AG04449 (cell line): ENCODE results near the gene CBFB.

Source experiments
- CTCF ChIA-PET: fragments of 350-600 bp; formaldehyde crosslinking; extraction: SDS; loops from one replicate; lab custom pipeline; 2021; ENCODE audit warnings: antibody characterized with exemption; lab: Yijun Ruan, JAX
- POLR2A ChIA-PET: fragments of 400-600, 350-600 bp; formaldehyde crosslinking; extraction: SDS; loops from one replicate; lab custom pipeline; 2020; ENCODE audit warnings: antibody characterized with exemption, inconsistent platforms; lab: Yijun Ruan, JAX
- DNase-seq: peaks from one replicate; pipeline ENCODE4 v3.0.0-alpha.2; 2010; ENCODE audit warnings: low read depth, low spot score
- H3K4me3 ChIP-seq: 2 replicates; pipeline ENCODE4 v1.5.1; 2011; ENCODE audit warnings: low read depth, mild to moderate bottlenecking, control low read depth, low read length
- CTCF ChIP-seq: IDR thresholded peaks from one replicate; pipeline ENCODE4 v1.5.1; 2011; ENCODE audit warnings: mild to moderate bottlenecking, moderate library complexity, low read length, control low read depth, inconsistent platforms; ENCODE audit not compliant: insufficient read depth; ENCODE audit errors: missing control alignments

CBFB gene

GRCh38 chr16:67101311-67102082, 72.5 kb downstream of the CBFB start:
- no peak for TF ChIP-seq CTCF
- CTCF ChIA-PET: interaction anchor here (0.8 to 6.1 kb wide), 42 partner anchors 8 to 207 kb away, joined by 3 to 150 read pairs (median 8); partner anchors contain the start of genes CES3 and CES4A
- no peak overlapping the region for H3K4me3 ChIP-seq
- no peak for DNase-seq
- POLR2A ChIA-PET: interaction anchor here (0.5 to 1.3 kb wide), 5 partner anchors 8 to 79 kb away, joined by 3 to 7 read pairs (median 3); partner anchors contain the start of genes NOL3 and PHAF1

GRCh38 chr16:67104061-67104460, 75.1 kb downstream of the CBFB start:
- POLR2A ChIA-PET: interaction anchor here (0.6 kb wide), 1 partner anchor 88 kb away, joined by 3 read pairs; no protein-coding TSS in a partner anchor

GRCh38 chr16:67104845-67105244, 75.9 kb downstream of the CBFB start:
- ChIA-PET CTCF (interaction anchor here (1.1 to 5.5 kb wide), 6 partner anchors 9 to 126 kb away, joined by 3 to 55 read pairs (median 4); partner anchors contain the start of gene MATCAP1), POLR2A (no interaction called here)
- DNase-seq: no peak
- no peak for TF ChIP-seq CTCF
- no peak overlapping the region for H3K4me3 ChIP-seq

More at GRCh38 chr16:67104061-67104460, 75.1 kb downstream of the CBFB start:
- CTCF ChIA-PET: interaction anchor here (0.6 to 6.1 kb wide), 15 partner anchors 8 to 128 kb away, joined by 3 to 150 read pairs (median 5); partner anchors contain the start of gene MATCAP1
- TF ChIP-seq CTCF: peak; percentile 38
- DNase-seq: no peak
- no peak overlapping the region for H3K4me3 ChIP-seq

- H3K4me3 ChIP-seq: no peak overlapping the region
- DNase-seq: no peak
- TF ChIP-seq CTCF: no peak
- ChIA-PET CTCF (interaction anchor here (1.1 to 2.0 kb wide), 6 partner anchors 9 to 128 kb away, joined by 3 to 5 read pairs (median 4); partner anchors contain the start of gene MATCAP1), POLR2A (no interaction called here)
Measured at GRCh38 chr16:67105246-67105645, 76.3 kb downstream of the CBFB start.

- no peak for DNase-seq
- CTCF ChIA-PET: interaction anchor here (1.2 to 2.0 kb wide), 9 partner anchors 49 to 130 kb away, joined by 3 to 10 read pairs (median 4); partner anchors contain the start of gene CES4A
- POLR2A ChIA-PET: interaction anchor here (0.6 kb wide), 1 partner anchor 12 kb away, joined by 3 read pairs; no protein-coding TSS in a partner anchor
- TF ChIP-seq CTCF: no peak
- H3K4me3 ChIP-seq: no peak overlapping the region
Measured at GRCh38 chr16:67105881-67106280, 76.9 kb downstream of the CBFB start.

GRCh38 chr16:67108489-67108888, 79.5 kb downstream of the CBFB start:
- ChIA-PET CTCF (interaction anchor here (1.4 kb wide), 1 partner anchor 22 kb away, joined by 3 read pairs; no protein-coding TSS in a partner anchor), POLR2A (no interaction called here)
- DNase-seq: no peak
- no peak for TF ChIP-seq CTCF
- H3K4me3 ChIP-seq: no peak overlapping the region
